Measurements from ENCODE around the gene LRIF1. TPM values are rescaled to one million over a fixed set of nuclear protein-coding genes. Genes with fewer than 3 reads are reported as not detected.

LRIF1 gene
- total RNA-seq, 4 donors from 2014 or later, result 3.9 to 10.9 (median 8.7) TPM

Other genes starting within 250 kb of the LRIF1 start
- gene CD53, start 90.8 kb downstream of the LRIF1 start, total RNA-seq, result 10 to 100 TPM; 12.0 to 45.0 (median 22.5) TPM
- gene DRAM2, start 176.2 kb upstream of the LRIF1 start, total RNA-seq, result 10 to 100 TPM; 30.3 to 64.3 (median 37.6) TPM
- 10 to 100 TPM; 30.3 to 37.8 (median 32.8) TPM for gene CEPT1, start 176.3 kb upstream of the LRIF1 start, total RNA-seq
- gene DENND2D, start 236.7 kb upstream of the LRIF1 start, total RNA-seq, result 10 to 100 TPM in 1 of 4 donors, 1 to 10 TPM in 3; 4.8 to 21.6 (median 8.2) TPM

All from tibial nerve (tissue), 4 donors.